Myocyte (in vitro differentiated cells): ENCODE results near the gene DDX31. TPM values are rescaled to one million over a fixed set of nuclear protein-coding genes. Genes with fewer than 3 reads are reported as not detected.
A peak's percentile ranks its signal among the peaks of the same experiment; 100 is the strongest.
"Not testable (repeated sequence)": the region's sequence is repeated elsewhere in the genome, so short reads cannot be mapped to it uniquely, and the experiment has no call there.

Experiments
- DNase-seq: peaks from one replicate; pipeline ENCODE4 v3.0.0-alpha.2; 2012; ENCODE audit warnings: low read depth
- polyA plus RNA-seq: library from polyadenylated mRNA; unstranded; fragments of >200 nt; gene quantifications from one replicate; pipeline ENCODE4 v1.2.1, GENCODE V29; 2012; ENCODE audit warnings: missing spikeins
- total RNA-seq: library from RNA; depleted of rRNA; stranded (reverse); fragments of >200 nt; gene quantifications from 2 replicates; pipeline ENCODE4 v1.2.3, GENCODE V29; 2014

Gene DDX31
- 13.7 and 14.3 TPM in 2 replicates for total RNA-seq
- 11.1 TPM for polyA plus RNA-seq

GRCh38 chr9:132669698-132670456, at the start of gene DDX31:
Gene DDX31 (minus strand): TSS chr9:132669983. CDS start chr9:132669934, 49 bp downstream.
- peak; percentile 87 for DNase-seq

GRCh38 chr9:132718381-132718928, 48.7 kb upstream of the DDX31 start:
- DNase-seq, result not testable (repeated sequence)

- no peak for DNase-seq
Measured at GRCh38 chr9:132717326-132717945, 47.7 kb upstream of the DDX31 start.

GRCh38 chr9:132716007-132716406, 46.2 kb upstream of the DDX31 start:
- DNase-seq, result no peak

- no peak for DNase-seq
Measured at GRCh38 chr9:132712753-132713152, 43.0 kb upstream of the DDX31 start.

GRCh38 chr9:132711846-132712245, 42.1 kb upstream of the DDX31 start:
- no peak for DNase-seq

GRCh38 chr9:132711152-132711551, 41.4 kb upstream of the DDX31 start:
- not testable (repeated sequence) for DNase-seq

GRCh38 chr9:132710333-132710732, 40.5 kb upstream of the DDX31 start:
- no peak for DNase-seq

- DNase-seq, result no peak
Measured at GRCh38 chr9:132708769-132709430, 39.1 kb upstream of the DDX31 start.

- DNase-seq, result no peak
Measured at GRCh38 chr9:132708239-132708638, 38.5 kb upstream of the DDX31 start.

- no peak for DNase-seq
Measured at GRCh38 chr9:132703336-132703735, 33.6 kb upstream of the DDX31 start.

- no peak for DNase-seq
Measured at GRCh38 chr9:132702254-132702653, 32.5 kb upstream of the DDX31 start.

- no peak for DNase-seq
Measured at GRCh38 chr9:132699956-132700355, 30.2 kb upstream of the DDX31 start.

GRCh38 chr9:132698989-132699388, 29.2 kb upstream of the DDX31 start:
- DNase-seq, result no peak

GRCh38 chr9:132697230-132697629, 27.4 kb upstream of the DDX31 start:
- DNase-seq, result no peak

- no peak for DNase-seq
Measured at GRCh38 chr9:132694144-132694543, 24.4 kb upstream of the DDX31 start.

GRCh38 chr9:132690696-132691095, 20.9 kb upstream of the DDX31 start:
- no peak for DNase-seq

GRCh38 chr9:132683873-132684272, 14.1 kb upstream of the DDX31 start:
- no peak for DNase-seq

- no peak for DNase-seq
Measured at GRCh38 chr9:132681561-132681960, 11.8 kb upstream of the DDX31 start.

- no peak for DNase-seq
Measured at GRCh38 chr9:132679946-132680625, 10.3 kb upstream of the DDX31 start.

- DNase-seq, result no peak
Measured at GRCh38 chr9:132677976-132678375, 8.2 kb upstream of the DDX31 start.
